Activated naive CD4-positive, alpha-beta T cell treated with anti-CD3 and anti-CD28 coated beads, Interleukin-2, amount 50 U/mL, for 72 hours (primary cell): ENCODE results near the gene NRAP. TPM values are rescaled to one million over a fixed set of nuclear protein-coding genes. Genes with fewer than 3 reads are reported as not detected.

ENCODE experiments used
- ATAC-seq, 2 donors: fragments of 150-1000 bp; cut with Tn5 transposase; 2 replicates each; pipeline ENCODE4 v1.10.0; 2021; ENCODE audit warnings: mild to moderate bottlenecking in 2 of 2, moderate library complexity in 2 of 2
- DNase-seq, 2 donors: peaks; one replicate each; pipeline ENCODE4 v3.0.0; 2021 to 2022; ENCODE audit warnings: low spot score in 2 of 2
- H3K27ac Mint-ChIP-seq, 2 donors: one replicate each; pipeline ENCODE4 v1.8.0; 2022; ENCODE audit warnings: mild to moderate bottlenecking in 2 of 2, mixed read lengths in 2 of 2
- H3K36me3 Mint-ChIP-seq, 2 donors: one replicate each; pipeline ENCODE4 v1.8.0; 2022; ENCODE audit warnings: mixed read lengths in 2 of 2
- H3K9me3 Mint-ChIP-seq, 2 donors: one replicate each; pipeline ENCODE4 v1.8.0; 2022; ENCODE audit warnings: mixed read lengths in 2 of 2
- total RNA-seq, 2 donors: library from RNA; stranded (reverse); gene quantifications; one replicate each; pipeline ENCODE4 v1.2.3, GENCODE V29; 2022

Gene NRAP
- total RNA-seq, 2 donors from 2014 or later = not detected

DNA sequence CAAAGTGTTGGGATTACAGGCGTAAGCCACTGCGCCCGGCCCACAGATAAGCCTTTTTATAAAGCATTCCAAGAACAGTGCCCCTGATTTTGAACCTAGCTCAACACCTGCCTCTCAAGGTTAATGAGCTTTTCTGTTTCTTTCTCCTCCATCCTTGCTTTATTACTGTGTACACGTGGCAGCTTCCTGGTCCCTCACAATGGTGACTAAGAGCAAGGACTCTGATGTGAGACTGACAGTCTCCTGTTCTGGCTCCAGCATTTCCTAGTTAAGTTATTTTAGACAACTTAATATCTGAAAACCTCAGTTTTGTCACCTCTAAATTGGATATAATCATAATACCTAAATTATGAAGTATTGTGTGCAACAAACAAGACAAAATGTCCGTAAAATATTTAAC lies 101.1 kb downstream of the NRAP start:
- Mint-ChIP-seq H3K27ac (no peak overlapping the region), H3K9me3 (no peaks in the 10 kb centered on the region), H3K36me3 (no peaks in the 10 kb centered on the region)
- DNase-seq (no peak), ATAC-seq (no peak)

DNA sequence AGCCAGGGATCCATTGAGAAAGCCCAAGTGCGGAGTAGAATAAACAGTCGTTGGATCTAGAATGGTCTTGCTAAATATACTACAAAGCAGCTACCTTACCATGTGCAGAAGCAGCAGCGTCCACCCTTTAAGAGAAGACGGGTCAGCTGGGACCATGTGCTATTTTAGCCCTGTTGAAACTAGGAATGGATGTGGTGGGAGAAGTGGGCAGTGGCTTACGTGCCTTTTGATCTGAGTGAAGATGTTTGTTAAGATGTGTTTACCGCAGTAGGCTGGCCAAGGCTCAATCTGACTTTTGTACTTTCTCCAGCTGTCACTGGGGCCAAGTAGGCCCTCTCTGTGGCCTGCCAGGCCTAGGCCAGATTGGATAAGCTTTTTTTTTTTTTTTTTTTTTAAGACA lies 101.8 kb downstream of the NRAP start:
- Mint-ChIP-seq H3K27ac (no peak overlapping the region), H3K9me3 (no peaks in the 10 kb centered on the region), H3K36me3 (no peaks in the 10 kb centered on the region)
- ATAC-seq (no peak), DNase-seq (no peak)

DNA sequence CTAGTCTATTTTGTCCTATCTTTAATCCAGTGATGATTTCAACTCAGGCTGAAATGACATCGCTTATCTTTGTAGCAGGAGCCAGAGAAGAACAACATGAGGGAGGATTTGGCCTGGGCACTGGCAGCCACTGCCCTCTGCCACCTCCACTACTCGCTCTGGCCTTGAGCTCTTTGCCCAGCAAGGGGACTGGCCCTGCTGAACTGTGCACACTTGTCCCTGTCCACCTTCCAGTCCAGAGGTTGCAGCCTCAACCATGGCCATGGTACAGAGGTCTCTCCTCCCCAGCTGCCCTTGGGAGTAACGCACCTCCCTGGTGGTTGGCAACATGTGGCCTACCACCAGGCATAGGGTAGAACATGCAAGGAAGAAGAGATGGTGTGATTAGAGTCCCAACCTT lies 102.6 kb downstream of the NRAP start:
- H3K9me3 Mint-ChIP-seq = no peaks in the 10 kb centered on the region
- ATAC-seq = no peak
- DNase-seq = no peak

DNA sequence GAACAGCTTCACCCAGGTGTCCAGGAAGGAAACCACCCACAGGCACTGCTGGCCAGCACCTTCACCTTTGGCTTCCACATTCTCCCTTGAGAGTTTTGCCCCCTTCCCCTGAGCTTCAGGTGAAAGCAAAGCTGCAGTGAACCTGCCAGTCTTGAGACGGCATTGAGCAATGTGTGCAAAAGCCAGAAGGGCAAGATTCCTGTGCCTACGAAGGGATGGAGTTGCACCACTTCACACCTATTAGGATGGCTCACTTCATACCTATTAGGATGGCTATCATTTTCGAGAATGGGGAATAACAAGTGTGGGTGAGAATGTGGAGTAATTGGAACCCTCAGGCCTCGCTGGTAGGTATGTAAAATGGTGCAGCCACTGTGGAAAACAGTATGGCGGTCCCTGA lies 103.8 kb downstream of the NRAP start:
- H3K9me3 Mint-ChIP-seq = no peaks in the 10 kb centered on the region
- ATAC-seq (no peak), DNase-seq (no peak)
- no peaks in the 10 kb centered on the region for H3K36me3 Mint-ChIP-seq
- H3K27ac Mint-ChIP-seq = no peak overlapping the region

More for the DNA sequence above, 102.6 kb downstream of the NRAP start:
- no peaks in the 10 kb centered on the region for H3K36me3 Mint-ChIP-seq
- no peak overlapping the region for H3K27ac Mint-ChIP-seq

DNA sequence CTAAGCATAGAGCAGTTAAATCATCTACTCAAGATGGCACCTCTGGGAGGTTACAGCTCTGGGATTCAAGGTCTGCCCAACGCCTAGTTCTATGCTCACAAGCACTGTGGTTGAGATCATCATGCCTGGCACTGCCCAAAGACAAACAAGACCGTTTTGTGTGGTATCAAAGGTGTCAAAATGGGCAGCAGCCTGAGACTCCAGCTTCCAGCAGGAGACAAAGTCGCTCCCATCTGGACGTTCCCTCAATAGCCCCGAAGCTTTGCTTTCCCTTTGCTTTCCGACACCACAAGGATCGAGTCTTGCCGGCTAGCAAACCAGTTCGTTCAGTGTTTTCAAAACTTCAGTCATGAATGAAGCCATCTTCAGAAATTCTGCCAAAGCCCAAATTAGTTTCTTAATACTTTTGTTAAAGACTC lies 105.9 kb downstream of the NRAP start:
- Mint-ChIP-seq H3K36me3 (no peaks in the 10 kb centered on the region), H3K27ac (no peak overlapping the region), H3K9me3 (no peaks in the 10 kb centered on the region)
- ATAC-seq (no peak), DNase-seq (no peak)

DNA sequence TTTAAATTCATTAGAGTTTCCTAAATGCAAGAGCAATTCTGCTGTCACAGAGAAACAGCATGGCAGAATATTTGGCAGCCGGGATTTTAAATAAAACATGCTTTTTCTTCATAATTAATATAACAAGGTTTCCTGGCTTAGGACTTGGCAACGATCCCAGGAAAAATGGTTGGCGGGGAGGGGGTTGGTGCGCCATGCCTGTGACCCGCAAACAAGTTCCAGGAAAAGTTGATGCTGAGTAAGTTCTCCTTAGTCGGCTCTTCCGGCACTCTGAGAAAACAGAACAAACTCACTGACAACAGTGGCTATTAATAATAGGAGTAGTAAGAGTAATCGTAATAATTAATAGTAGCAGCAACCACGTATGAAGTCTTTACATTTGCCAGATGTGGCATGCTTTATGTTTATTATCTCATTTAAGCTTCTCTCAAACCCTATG lies 106.4 kb downstream of the NRAP start:
- ATAC-seq (no peak), DNase-seq (no peak)
- H3K36me3 Mint-ChIP-seq = no peaks in the 10 kb centered on the region
- H3K27ac Mint-ChIP-seq = no peak overlapping the region
- H3K9me3 Mint-ChIP-seq = no peaks in the 10 kb centered on the region

DNA sequence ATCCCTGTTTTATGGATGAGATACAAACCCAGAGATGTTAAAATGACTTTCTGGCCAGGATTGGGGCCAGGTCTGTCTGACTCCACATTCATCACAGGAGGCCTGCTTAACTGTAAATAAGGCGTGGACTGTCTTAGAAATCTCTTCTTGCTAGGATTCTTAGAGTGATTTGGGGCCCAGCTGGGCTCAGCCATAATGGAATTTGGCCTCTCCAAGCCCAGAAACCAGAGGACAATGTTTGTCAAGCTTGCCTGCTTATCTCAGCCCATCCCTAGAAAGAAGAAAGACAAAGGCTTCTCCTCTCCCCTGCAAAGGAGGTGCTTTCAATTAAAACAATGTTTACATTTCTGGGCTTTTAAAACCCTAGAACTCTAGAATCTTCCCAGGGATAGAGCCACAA lies 108.1 kb downstream of the NRAP start:
- no peaks in the 10 kb centered on the region for H3K9me3 Mint-ChIP-seq
- H3K36me3 Mint-ChIP-seq = no peaks in the 10 kb centered on the region
- DNase-seq = no peak

DNA sequence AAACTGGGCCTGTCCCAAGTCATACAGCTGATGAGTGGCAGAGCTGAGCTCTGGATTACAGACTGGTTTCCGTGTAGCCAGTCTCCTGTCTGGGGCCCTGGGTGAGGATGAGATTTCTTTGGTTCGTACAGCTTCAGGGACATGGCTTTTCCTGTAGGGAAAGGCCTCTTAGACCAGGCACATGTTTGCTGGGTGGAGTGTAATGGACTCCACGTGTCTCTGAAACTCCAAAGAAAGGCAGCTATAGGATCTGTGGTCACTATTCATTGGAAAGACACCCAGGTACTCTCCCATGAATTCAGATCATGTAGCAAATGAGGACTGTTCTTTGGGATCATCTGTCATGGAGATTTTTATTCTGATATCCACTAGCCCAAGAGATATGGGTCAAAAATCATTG lies 108.6 kb downstream of the NRAP start:
- no peaks in the 10 kb centered on the region for H3K36me3 Mint-ChIP-seq
- no peak for DNase-seq
- H3K27ac Mint-ChIP-seq = no peak overlapping the region
- ATAC-seq = no peak
- no peaks in the 10 kb centered on the region for H3K9me3 Mint-ChIP-seq

More for the DNA sequence above, 108.1 kb downstream of the NRAP start:
- ATAC-seq = no peak
- H3K27ac Mint-ChIP-seq = no peak overlapping the region

DNA sequence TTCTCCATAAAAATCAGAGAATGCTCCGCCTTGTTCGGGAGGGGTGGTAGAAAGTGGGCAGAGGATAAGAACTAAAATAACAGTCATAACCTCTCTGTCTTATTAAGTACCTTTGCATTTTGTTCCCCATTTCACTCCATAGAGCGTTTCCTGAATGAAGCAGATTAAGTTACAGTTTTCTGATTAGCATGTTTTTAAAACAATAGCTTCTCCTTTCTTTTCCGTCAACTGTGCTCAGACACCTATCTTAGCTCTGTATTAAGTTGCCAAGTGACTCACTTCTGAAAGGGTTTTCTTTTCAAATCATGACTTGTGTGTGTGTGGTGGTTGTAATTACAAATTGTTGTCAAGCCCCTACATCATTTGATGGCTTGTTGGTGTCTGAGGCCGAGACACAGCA lies 109.6 kb downstream of the NRAP start:
- no peak overlapping the region for H3K27ac Mint-ChIP-seq
- ATAC-seq (no peak), DNase-seq (no peak)
- H3K9me3 Mint-ChIP-seq = no peaks in the 10 kb centered on the region
- H3K36me3 Mint-ChIP-seq = no peaks in the 10 kb centered on the region

DNA sequence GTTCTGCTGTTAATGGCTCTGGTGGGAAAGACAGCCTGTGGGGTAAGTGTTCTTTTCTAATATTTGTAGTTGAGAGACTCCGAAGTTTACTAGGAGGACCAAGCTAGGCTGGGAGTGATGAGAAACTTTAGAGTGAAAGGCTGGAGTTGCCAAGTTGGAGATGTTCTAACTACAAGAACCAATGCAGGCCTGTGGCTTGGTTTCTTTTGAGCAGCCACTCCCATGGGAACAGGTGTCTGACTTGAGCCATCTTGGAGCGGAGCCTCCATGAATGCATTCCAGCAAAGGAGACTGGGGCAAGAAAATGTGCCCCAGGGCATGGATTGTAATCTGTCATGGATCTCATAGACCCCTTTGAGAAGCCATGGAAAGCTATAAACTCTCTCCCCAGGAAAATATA lies 110.7 kb downstream of the NRAP start:
- no peak for ATAC-seq
- H3K27ac Mint-ChIP-seq = no peak overlapping the region
- no peak for DNase-seq
- no peaks in the 10 kb centered on the region for H3K36me3 Mint-ChIP-seq
- H3K9me3 Mint-ChIP-seq = no peaks in the 10 kb centered on the region

DNA sequence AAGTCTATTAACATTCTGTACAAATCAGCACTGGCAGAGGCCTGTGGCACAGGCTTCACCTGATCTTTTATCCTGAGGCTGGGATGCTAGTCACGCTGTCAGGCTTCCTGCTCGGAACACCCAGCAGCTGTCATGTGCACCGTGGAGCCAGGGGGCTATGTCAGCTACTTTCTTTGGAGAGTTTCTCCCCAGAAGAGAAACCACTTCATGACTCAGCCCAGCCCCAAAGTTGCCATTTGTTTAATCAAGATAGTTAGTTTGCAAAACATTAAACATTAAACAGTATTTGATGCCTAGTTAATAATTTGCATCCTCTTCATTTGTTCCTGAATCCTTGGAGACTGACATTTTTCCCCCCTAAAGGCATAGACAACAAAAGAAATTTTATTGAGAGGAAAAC lies 111.1 kb downstream of the NRAP start, which contains the start of gene HABP2:
Gene HABP2, plus strand, starts transcription at position 353 of the 400 bp plus-strand sequence. CDS start 69 bp downstream, outside the sequence.
- DNase-seq (no peak), ATAC-seq (no peak)
- Mint-ChIP-seq H3K27ac (no peak within 1 kb of the TSS), H3K9me3 (no peaks in the 10 kb centered on the region), H3K36me3 (no peaks in the 10 kb centered on the region)

DNA sequence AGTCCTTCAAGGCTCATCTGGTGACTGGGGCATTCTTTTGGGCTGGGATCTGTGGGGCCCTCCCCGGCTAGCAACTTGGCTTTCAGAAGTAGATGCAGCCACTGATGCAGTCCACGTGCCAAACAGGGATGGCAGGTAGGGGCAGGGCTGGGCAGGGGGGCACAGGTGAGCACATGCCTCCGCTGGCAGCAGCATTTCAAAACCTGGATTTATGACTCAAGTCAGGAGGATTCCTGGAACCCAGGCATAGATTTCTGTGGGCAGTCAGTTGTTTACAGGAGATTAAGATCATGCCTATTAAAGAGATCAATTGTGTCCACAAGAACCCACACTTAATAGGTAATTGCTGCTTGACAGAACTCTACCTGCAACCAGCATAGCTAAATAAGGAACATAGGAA lies 111.8 kb downstream of the NRAP start:
- Mint-ChIP-seq H3K27ac (no peak overlapping the region), H3K9me3 (no peaks in the 10 kb centered on the region), H3K36me3 (no peaks in the 10 kb centered on the region)
- ATAC-seq (no peak), DNase-seq (no peak)

DNA sequence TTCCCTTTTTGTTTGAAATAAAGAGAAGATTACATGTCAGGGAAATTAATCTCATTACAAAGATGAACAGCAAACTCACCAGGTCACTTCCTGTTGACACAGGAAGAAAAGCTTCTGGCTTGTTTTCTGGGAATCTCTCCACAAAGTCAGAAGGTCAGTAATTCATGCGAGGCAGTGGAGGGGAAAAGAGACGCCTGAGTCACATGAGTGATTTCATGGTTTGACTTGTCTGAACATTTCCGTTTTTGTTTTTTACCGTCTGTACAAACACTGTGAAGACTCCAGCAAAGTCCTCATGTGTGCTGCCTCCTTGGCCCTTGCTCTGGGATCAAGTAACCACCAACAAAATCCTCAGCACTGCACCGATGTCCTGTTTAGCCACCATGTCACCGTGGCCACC lies 113.5 kb downstream of the NRAP start:
- H3K36me3 Mint-ChIP-seq = no peaks in the 10 kb centered on the region
- H3K9me3 Mint-ChIP-seq = no peaks in the 10 kb centered on the region
- ATAC-seq (no peak), DNase-seq (no peak)
- H3K27ac Mint-ChIP-seq = no peak overlapping the region

DNA sequence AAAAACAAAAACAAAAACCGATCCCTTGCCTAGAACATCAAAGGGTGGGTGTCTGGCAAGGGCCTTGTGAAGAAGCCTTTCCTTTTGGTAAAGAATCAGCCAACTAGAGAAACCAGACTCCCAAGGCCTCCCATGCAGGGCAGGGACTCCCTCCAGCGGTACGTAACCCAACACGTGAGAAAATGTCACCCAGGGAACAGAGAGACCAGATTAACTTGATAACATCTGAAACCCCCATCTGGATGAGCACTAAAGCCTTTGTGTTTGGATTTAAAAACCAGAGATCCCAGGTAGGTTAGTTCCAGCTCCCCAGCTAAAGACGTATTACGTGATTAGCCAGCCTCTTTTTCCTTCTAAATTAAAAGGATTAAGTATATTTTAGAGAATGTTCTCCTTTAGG lies 114.0 kb downstream of the NRAP start:
- Mint-ChIP-seq H3K36me3 (no peaks in the 10 kb centered on the region), H3K27ac (no peak overlapping the region), H3K9me3 (no peaks in the 10 kb centered on the region)
- no peak for ATAC-seq
- DNase-seq = no peak

DNA sequence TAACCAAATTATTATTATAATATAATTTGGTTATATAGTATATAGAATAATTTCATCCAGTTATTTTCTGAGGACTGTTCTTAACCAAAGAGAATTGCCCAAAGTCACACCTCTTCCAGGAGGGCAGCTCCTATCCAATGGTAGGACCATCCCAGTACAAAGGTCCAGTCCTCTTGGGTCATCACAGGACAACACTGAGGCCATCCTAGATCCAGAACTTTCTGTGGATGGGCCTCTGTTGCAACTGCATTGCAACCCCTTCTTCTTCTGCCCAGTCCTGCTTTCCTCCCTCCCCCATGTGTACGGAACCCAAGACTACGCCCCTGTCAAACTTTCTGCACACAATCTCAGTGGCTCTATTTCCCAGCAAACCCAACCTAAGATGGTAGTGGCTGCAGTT lies 116.4 kb downstream of the NRAP start:
- Mint-ChIP-seq H3K9me3 (no peaks in the 10 kb centered on the region), H3K27ac (no peak overlapping the region), H3K36me3 (no peaks in the 10 kb centered on the region)
- no peak for ATAC-seq
- DNase-seq = no peak

DNA sequence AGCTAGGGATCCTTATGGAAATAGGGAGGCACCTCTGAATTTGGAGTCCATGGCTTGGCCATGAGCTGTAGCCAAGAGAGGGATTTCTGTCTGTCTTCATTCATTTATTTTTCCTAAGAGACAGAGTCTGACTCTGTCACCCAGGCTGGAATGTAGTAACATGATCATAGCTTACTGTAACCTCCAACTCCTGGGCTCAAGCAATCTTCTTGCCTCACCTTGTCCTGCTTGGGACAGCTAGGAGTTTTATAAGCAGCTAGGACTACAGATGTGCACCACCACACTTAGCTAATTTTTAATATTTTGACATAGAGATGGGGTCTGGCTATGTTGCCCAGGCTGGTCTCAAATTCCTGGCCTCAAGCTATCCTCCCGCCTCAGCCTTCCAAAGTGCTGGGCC lies 119.4 kb downstream of the NRAP start:
- Mint-ChIP-seq H3K36me3 (no peaks in the 10 kb centered on the region), H3K27ac (no peak overlapping the region), H3K9me3 (no peaks in the 10 kb centered on the region)
- ATAC-seq (no peak), DNase-seq (no peak)

DNA sequence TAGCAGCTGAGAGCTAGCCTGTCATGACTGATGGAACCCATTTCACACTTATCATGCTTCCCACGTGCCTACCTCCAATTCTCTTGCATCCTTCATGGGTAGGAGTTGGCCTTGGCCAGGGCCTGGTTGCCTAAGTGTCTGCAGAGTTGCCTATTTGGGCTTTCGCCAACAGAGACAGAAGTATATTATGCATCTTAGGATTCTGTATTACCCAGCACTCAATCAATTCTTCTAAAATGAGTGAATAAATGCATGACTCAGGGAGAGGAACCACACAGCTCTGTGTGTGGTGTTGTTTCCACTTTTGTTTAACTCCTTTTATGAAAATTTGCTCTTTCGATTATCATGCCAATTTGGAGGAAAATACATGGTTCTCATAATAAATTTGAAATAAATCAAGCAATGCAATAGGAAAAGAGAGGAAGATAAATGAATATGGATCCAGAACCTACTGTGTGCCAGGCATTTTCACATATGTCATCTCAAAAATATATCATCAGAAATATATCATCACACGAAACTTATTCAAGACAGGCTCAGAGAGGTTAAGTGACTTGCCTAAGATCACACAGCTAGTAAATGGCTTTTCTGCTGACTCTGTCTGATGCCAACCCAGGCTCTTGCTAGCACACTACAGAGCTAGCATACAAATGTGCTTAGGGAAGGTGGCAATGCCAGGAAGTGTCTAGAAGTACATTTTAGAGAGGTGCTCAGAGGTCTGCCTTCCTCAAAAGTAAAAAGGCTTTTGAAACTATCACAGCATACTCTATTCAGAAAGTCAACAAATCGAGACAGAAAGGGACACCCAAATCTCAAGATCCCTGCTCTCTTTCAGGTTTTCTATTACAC lies 120.5 kb downstream of the NRAP start:
- H3K36me3 Mint-ChIP-seq = no peaks in the 10 kb centered on the region
- no peak overlapping the region for H3K27ac Mint-ChIP-seq
- no peak for ATAC-seq
- no peak for DNase-seq
- no peaks in the 10 kb centered on the region for H3K9me3 Mint-ChIP-seq

DNA sequence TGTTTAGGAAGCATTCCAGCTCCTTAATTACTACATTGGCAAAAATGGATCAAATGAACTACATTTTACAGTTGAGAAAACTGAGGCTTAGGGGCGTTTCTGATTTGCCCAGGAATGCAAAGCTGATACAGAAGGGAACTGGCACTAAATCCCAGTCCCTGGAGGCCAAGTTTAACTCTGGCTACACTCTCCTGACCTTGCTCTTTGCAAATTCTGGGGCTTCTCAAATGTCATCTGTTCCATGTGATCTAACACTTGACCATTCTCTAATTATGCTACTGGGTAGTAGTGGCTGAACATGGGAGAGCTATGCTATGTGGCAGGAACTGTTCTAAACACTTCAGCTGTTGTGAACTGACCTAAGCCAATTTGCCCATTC lies 122.3 kb downstream of the NRAP start:
- Mint-ChIP-seq H3K9me3 (no peaks in the 10 kb centered on the region), H3K36me3 (no peaks in the 10 kb centered on the region), H3K27ac (no peak overlapping the region)
- ATAC-seq (no peak), DNase-seq (no peak)
